Measurements from ENCODE around the gene LRRC34.

LRRC34 gene

GRCh38 chr3:169812332-169813235 lies at the start of gene LRRC34, which contains the start of gene LRRIQ4:
TSS of gene LRRC34 (minus strand) at chr3:169812904. CDS start at chr3:169812548, 356 bp downstream.
TSS of gene LRRIQ4 (plus strand) at chr3:169812870. CDS start at chr3:169821922, 9,052 bp downstream.
- peak; percentile 69 for DNase-seq

- no peak for DNase-seq
Observed at GRCh38 chr3:169861871-169862270, 49.2 kb upstream of the LRRC34 start.

GRCh38 chr3:169857811-169858210 lies 45.1 kb upstream of the LRRC34 start:
- DNase-seq: no peak

GRCh38 chr3:169855514-169855913 lies 42.8 kb upstream of the LRRC34 start:
- no peak for DNase-seq

GRCh38 chr3:169850618-169851017 lies 37.9 kb upstream of the LRRC34 start:
- DNase-seq: no peak

- DNase-seq: no peak
Observed at GRCh38 chr3:169848741-169849140, 36.0 kb upstream of the LRRC34 start.

- DNase-seq: no peak
Observed at GRCh38 chr3:169847896-169848295, 35.2 kb upstream of the LRRC34 start.

GRCh38 chr3:169846458-169847193 lies 33.9 kb upstream of the LRRC34 start:
- no peak for DNase-seq

- DNase-seq: no peak
Observed at GRCh38 chr3:169842960-169843359, 30.3 kb upstream of the LRRC34 start.

GRCh38 chr3:169841171-169841570 lies 28.5 kb upstream of the LRRC34 start:
- no peak for DNase-seq

GRCh38 chr3:169838511-169839030 lies 25.9 kb upstream of the LRRC34 start:
- DNase-seq: no peak

GRCh38 chr3:169836942-169837275 lies 24.2 kb upstream of the LRRC34 start:
- no peak for DNase-seq

- no peak for DNase-seq
Observed at GRCh38 chr3:169836078-169836941, 23.6 kb upstream of the LRRC34 start.

- no peak for DNase-seq
Observed at GRCh38 chr3:169835533-169835932, 22.8 kb upstream of the LRRC34 start.

GRCh38 chr3:169827712-169828111 lies 15.0 kb upstream of the LRRC34 start:
- DNase-seq: no peak

- no peak for DNase-seq
Observed at GRCh38 chr3:169825316-169825715, 12.6 kb upstream of the LRRC34 start.

GRCh38 chr3:169822983-169823382 lies 10.3 kb upstream of the LRRC34 start:
- no peak for DNase-seq

- no peak for DNase-seq
Observed at GRCh38 chr3:169822540-169822939, 9.8 kb upstream of the LRRC34 start.

GRCh38 chr3:169822091-169822490 lies 9.4 kb upstream of the LRRC34 start:
- no peak for DNase-seq

- no peak for DNase-seq
Observed at GRCh38 chr3:169818316-169818715, 5.6 kb upstream of the LRRC34 start.

- DNase-seq: no peak
Observed at GRCh38 chr3:169815590-169816150, 3.0 kb upstream of the LRRC34 start.

- peak; percentile 81 for DNase-seq
Observed at GRCh38 chr3:169813757-169814517, 1.2 kb upstream of the LRRC34 start.

Measured in CD4-positive, alpha-beta T cell treated with Interleukin-12 subunit alpha and Interleukin-12 subunit beta, for 1 hour (primary cell).